ENCODE measurements around the gene ARSG. TPM values are rescaled to one million over a fixed set of nuclear protein-coding genes. Genes with fewer than 3 reads are reported as not detected.
A peak's percentile ranks its signal among the peaks of the same experiment; 100 is the strongest.

Gene ARSG
- polyA plus RNA-seq, 2 of the 4 experiments (the other 2 are of a cell fraction), result 0.57 to 1.7 TPM

DNA sequence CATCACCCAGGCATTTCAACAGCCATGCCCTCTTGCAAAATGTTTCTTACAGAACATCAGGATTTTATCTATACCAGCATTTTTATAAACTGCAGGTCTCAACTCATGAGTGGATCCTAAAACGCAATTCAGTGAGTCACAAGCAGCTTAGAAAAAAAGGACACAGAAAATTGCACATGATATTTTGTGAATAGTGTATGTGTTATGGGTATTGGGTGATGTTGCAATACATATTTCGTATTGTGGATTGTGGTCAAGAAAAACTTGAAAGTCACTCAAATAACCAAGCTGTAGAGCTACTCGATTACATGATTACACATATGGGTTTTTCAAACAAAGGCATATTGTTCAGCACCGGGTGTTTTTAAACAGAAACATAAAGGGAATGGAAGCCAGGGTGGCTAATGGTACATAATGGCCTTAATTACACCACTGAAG lies 164.6 kb downstream of the ARSG start:
- DNase-seq (ENCODE audit: low read depth in 1 of 2, low spot score in 1 of 2), result no peak
- CTCF ChIA-PET, result interaction anchor here (0.7 to 11.7 kb wide), 11 partner anchors 8 to 1084 kb away, joined by 3 to 115 read pairs (median 5); partner anchors contain the start of gene AMZ2
- Histone ChIP-seq H3K27ac (no peak overlapping the region), H3K4me1 (peaks cover 12% of the 10 kb centered on the region; the same call in 2 of the 3 replicates), H3K9me3 (no peaks in the 10 kb centered on the region), H3K4me3 (peak overlapping the region; percentile 92), H3K4me2 (peak overlapping the region; percentile 99)
- POLR2A ChIA-PET, result no interaction called here
- no peak for TF ChIP-seq BHLHE40 (IDR thresholded peaks at IDR 0.05; ENCODE audit: low read depth, low read length)
- TF ChIP-seq, protein P1, sequence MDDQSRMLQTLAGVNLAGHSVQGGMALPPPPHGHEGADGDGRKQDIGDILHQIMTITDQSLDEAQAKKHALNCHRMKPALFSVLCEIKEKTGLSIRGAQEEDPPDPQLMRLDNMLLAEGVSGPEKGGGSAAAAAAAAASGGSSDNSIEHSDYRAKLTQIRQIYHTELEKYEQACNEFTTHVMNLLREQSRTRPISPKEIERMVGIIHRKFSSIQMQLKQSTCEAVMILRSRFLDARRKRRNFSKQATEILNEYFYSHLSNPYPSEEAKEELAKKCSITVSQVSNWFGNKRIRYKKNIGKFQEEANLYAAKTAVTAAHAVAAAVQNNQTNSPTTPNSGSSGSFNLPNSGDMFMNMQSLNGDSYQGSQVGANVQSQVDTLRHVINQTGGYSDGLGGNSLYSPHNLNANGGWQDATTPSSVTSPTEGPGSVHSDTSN (IDR thresholded peaks at IDR 0.05), result no peak
- TF ChIP-seq, protein P2, sequence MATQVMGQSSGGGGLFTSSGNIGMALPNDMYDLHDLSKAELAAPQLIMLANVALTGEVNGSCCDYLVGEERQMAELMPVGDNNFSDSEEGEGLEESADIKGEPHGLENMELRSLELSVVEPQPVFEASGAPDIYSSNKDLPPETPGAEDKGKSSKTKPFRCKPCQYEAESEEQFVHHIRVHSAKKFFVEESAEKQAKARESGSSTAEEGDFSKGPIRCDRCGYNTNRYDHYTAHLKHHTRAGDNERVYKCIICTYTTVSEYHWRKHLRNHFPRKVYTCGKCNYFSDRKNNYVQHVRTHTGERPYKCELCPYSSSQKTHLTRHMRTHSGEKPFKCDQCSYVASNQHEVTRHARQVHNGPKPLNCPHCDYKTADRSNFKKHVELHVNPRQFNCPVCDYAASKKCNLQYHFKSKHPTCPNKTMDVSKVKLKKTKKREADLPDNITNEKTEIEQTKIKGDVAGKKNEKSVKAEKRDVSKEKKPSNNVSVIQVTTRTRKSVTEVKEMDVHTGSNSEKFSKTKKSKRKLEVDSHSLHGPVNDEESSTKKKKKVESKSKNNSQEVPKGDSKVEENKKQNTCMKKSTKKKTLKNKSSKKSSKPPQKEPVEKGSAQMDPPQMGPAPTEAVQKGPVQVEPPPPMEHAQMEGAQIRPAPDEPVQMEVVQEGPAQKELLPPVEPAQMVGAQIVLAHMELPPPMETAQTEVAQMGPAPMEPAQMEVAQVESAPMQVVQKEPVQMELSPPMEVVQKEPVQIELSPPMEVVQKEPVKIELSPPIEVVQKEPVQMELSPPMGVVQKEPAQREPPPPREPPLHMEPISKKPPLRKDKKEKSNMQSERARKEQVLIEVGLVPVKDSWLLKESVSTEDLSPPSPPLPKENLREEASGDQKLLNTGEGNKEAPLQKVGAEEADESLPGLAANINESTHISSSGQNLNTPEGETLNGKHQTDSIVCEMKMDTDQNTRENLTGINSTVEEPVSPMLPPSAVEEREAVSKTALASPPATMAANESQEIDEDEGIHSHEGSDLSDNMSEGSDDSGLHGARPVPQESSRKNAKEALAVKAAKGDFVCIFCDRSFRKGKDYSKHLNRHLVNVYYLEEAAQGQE (IDR thresholded peaks at IDR 0.05), result no peak
- no peak for TF ChIP-seq POLR2AphosphoS2 (conservative IDR thresholded peaks at IDR 0.05; ENCODE audit: low read length)
- TF ChIP-seq FOSL2 (IDR thresholded peaks at IDR 0.05), result no peak
- no peak for TF ChIP-seq FOSL2 (CRISPR knock-in tag; IDR thresholded peaks at IDR 0.05)
- TF ChIP-seq CBX8 (IDR thresholded peaks at IDR 0.05), result no peak
- TF ChIP-seq, protein P3, sequence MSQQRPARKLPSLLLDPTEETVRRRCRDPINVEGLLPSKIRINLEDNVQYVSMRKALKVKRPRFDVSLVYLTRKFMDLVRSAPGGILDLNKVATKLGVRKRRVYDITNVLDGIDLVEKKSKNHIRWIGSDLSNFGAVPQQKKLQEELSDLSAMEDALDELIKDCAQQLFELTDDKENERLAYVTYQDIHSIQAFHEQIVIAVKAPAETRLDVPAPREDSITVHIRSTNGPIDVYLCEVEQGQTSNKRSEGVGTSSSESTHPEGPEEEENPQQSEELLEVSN (IDR thresholded peaks at IDR 0.05; ENCODE audit: borderline replicate concordance, low read depth), result no peak
- no peak for TF ChIP-seq HOXB13 (CRISPR knock-in tag; IDR thresholded peaks at IDR 0.05; ENCODE audit: low read depth)
- TF ChIP-seq ZSCAN20 (CRISPR knock-in tag; IDR thresholded peaks at IDR 0.05), result no peak
- TF ChIP-seq, protein P4, sequence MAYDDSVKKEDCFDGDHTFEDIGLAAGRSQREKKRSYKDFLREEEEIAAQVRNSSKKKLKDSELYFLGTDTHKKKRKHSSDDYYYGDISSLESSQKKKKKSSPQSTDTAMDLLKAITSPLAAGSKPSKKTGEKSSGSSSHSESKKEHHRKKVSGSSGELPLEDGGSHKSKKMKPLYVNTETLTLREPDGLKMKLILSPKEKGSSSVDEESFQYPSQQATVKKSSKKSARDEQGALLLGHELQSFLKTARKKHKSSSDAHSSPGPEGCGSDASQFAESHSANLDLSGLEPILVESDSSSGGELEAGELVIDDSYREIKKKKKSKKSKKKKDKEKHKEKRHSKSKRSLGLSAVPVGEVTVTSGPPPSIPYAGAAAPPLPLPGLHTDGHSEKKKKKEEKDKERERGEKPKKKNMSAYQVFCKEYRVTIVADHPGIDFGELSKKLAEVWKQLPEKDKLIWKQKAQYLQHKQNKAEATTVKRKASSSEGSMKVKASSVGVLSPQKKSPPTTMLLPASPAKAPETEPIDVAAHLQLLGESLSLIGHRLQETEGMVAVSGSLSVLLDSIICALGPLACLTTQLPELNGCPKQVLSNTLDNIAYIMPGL (CRISPR knock-in tag; IDR thresholded peaks at IDR 0.05; ENCODE audit: borderline replicate concordance), result no peak
- TF ChIP-seq, protein P5, sequence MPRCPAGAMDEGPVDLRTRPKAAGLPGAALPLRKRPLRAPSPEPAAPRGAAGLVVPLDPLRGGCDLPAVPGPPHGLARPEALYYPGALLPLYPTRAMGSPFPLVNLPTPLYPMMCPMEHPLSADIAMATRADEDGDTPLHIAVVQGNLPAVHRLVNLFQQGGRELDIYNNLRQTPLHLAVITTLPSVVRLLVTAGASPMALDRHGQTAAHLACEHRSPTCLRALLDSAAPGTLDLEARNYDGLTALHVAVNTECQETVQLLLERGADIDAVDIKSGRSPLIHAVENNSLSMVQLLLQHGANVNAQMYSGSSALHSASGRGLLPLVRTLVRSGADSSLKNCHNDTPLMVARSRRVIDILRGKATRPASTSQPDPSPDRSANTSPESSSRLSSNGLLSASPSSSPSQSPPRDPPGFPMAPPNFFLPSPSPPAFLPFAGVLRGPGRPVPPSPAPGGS (IDR thresholded peaks at IDR 0.05), result no peak
- TF ChIP-seq TFCP2L1 (CRISPR knock-in tag; IDR thresholded peaks at IDR 0.05), result no peak
- no peak for ATAC-seq
- no peak for FAIRE-seq
- 62% methylated on average over 4 of the region's 4 CpGs for whole genome bisulfite sequencing (ENCODE audit: missing lambda C conversion rate)

DNA sequence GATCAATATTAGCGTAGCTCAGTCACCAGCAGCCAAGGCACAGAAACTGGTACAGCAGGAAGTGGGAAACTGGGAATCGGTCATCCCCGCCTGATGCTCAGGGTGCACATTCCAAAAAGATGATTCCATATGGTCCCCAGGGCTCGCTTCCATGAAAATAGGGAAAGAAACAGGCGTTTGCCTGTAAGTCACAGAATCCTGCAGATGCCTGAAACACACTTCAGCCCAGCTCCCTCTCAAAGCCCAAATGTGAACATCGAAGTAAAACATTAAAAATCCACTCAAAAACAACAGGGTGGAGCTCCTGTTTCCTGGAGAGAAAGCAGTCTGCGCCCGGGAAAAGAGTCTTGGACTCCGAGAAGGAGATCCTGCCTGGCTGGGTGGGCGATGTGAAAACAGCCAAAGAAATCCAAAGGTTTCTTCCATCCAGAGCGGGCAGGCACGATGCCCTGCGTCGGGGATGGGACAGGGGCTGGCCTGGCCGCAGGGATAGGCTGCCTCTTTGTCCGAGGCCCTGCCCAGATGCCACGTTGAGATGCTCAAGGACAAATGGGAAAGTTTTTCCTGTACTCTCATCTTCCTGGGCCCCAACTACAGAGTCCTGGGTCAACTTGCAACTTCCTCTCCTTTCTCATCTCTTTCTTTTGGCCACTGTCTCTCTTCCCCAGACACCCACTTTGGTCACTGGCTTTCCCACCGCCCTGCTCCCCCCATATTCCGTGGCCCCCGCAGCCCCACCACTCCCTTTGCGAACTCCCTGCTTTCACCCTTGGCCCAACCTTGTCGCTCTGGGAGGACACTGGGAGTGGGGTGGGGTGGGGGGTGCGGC lies 165.3 kb downstream of the ARSG start:
- DNase-seq (ENCODE audit: low read depth in 1 of 2, low spot score in 1 of 2), result peak; percentile 62 to 84
- Histone ChIP-seq H3K4me1 (peaks cover 15% of the 10 kb centered on the region; the same call in 2 of the 3 replicates), H3K9me3 (no peaks in the 10 kb centered on the region), H3K27ac (peak overlapping the region; percentile 66 to 73), H3K4me3 (peak overlapping the region; percentile 92), H3K4me2 (peak overlapping the region; percentile 99)
- ChIA-PET POLR2A (interaction anchor here (0.6 to 1.5 kb wide), 4 partner anchors 247 to 421 kb away, joined by 3 to 6 read pairs (median 4); partner anchors contain the start of gene KPNA2), CTCF (interaction anchor here (0.8 to 11.7 kb wide), 11 partner anchors 7 to 1085 kb away, joined by 3 to 115 read pairs (median 7); partner anchors contain the start of gene AMZ2)
- FAIRE-seq, result no peak
- no peak for TF ChIP-seq FOXS1 (CRISPR knock-in tag; IDR thresholded peaks at IDR 0.05)
- 0 out of 5 replicates have a peak, but pooled peaks of 1 of the 2 experiments have one; percentile 18 for TF ChIP-seq JUN (IDR thresholded peaks at IDR 0.05)
- TF ChIP-seq, protein P6, sequence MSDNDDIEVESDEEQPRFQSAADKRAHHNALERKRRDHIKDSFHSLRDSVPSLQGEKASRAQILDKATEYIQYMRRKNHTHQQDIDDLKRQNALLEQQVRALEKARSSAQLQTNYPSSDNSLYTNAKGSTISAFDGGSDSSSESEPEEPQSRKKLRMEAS (IDR thresholded peaks at IDR 0.05), result peak; percentile 50
- WGBS (ENCODE audit: missing lambda C conversion rate), result 9% methylated on average over 18 of the region's 23 CpGs
- peak; percentile 82 to 89 for ATAC-seq
